CD4-positive, alpha-beta T cell (primary cell): Measurements from ENCODE around the gene ADGRE1. TPM values are rescaled to one million over a fixed set of nuclear protein-coding genes. Genes with fewer than 3 reads are reported as not detected.
A peak's percentile ranks its signal among the peaks of the same experiment; 100 is the strongest.

Experiments
- ATAC-seq: fragments of 200-7000 bp; cut with Tn5 transposase; one replicate; pipeline ENCODE4 v1.10.0; 2022; ENCODE audit warnings: mild to moderate bottlenecking; ENCODE audit not compliant: poor library complexity
- CTCF ChIA-PET: fragments of 350-600 bp; sonication (Branson Sonifier 250); formaldehyde crosslinking; loops from one replicate; lab custom pipeline; 2021; ENCODE audit warnings: antibody characterized with exemption, inconsistent platforms; lab: Charles Lee
- POLR2A ChIA-PET: fragments of 350-600 bp; sonication (Branson Sonifier 250); formaldehyde crosslinking; loops from one replicate; lab custom pipeline; 2021; ENCODE audit warnings: antibody characterized with exemption, inconsistent platforms; lab: Charles Lee
- DNase-seq, 14 experiments: peaks; one replicate each; pipeline ENCODE4 v3.0.0-alpha.2; 2013 to 2020; ENCODE audit warnings: mixed read lengths in 2 of 14
- H3K27ac ChIP-seq, 2 donors: one replicate each; pipeline versions ENCODE4 v1.5.1 to v1.7.0; 2013; ENCODE audit warnings: low read length in 2 of 2, low read depth in 1 of 2, mild to moderate bottlenecking in 1 of 2
- H3K27me3 ChIP-seq, 2 experiments: 1 replicate in 1 of 2; 2 replicates in 1 of 2; pipeline versions ENCODE4 v1.6.1 to v1.7.0; 2013; ENCODE audit warnings: low read length in 2 of 2, control low read depth in 1 of 2, mild to moderate bottlenecking in 1 of 2, moderate library complexity in 1 of 2; ENCODE audit not compliant: insufficient read depth in 2 of 2, control insufficient read depth in 1 of 2
- H3K36me3 ChIP-seq: one replicate; pipeline ENCODE4 v1.6.1; 2013; ENCODE audit warnings: low read length, control low read depth; ENCODE audit not compliant: insufficient read depth
- H3K4me1 ChIP-seq: one replicate; pipeline ENCODE4 v1.6.1; 2013; ENCODE audit warnings: low read length, control low read depth; ENCODE audit not compliant: insufficient read depth
- H3K4me3 ChIP-seq: one replicate; pipeline ENCODE4 v1.5.1; 2013; ENCODE audit warnings: mild to moderate bottlenecking, low read length, moderate library complexity
- H3K9me3 ChIP-seq, 2 experiments: 1 replicate in 1 of 2; 2 replicates in 1 of 2; pipeline versions ENCODE4 v1.6.1 to v1.7.0; 2013; ENCODE audit warnings: low read length in 2 of 2, mild to moderate bottlenecking in 2 of 2, control low read depth in 1 of 2, moderate library complexity in 1 of 2; ENCODE audit not compliant: control insufficient read depth in 1 of 2, insufficient read depth in 1 of 2
- H3K27ac Mint-ChIP-seq: one replicate; pipeline ENCODE4 v1.8.0; 2020; ENCODE audit warnings: mixed read lengths
- H3K27me3 Mint-ChIP-seq: one replicate; pipeline ENCODE4 v1.8.0; 2021; ENCODE audit warnings: mixed read lengths
- H3K36me3 Mint-ChIP-seq: one replicate; pipeline ENCODE4 v1.8.0; 2021; ENCODE audit warnings: low read depth, mixed read lengths
- H3K4me1 Mint-ChIP-seq: one replicate; pipeline ENCODE4 v1.8.0; 2021; ENCODE audit warnings: low read depth, mixed read lengths
- H3K4me3 Mint-ChIP-seq: one replicate; pipeline ENCODE4 v1.8.0; 2020; ENCODE audit warnings: mild to moderate bottlenecking, mixed read lengths
- H3K9me3 Mint-ChIP-seq: one replicate; pipeline ENCODE4 v1.8.0; 2020; ENCODE audit warnings: mixed read lengths
- CTCF ChIP-seq: fragments of 200-600 bp; IDR thresholded peaks from one replicate; pipeline ENCODE4 v1.8.0; 2022; ENCODE audit warnings: antibody characterized with exemption, mild to moderate bottlenecking
- intact Hi-C, 2 experiments: fragments of 100-400 bp; cut with DNase I in 1 of 2; cut with micrococcal nuclease in 1 of 2; formaldehyde crosslinking; loops; one replicate each; pipeline versions ENCODE4 v1.15.1 to v1.9.0; 2023 to 2025; cut with DNase I, micrococcal nuclease
- polyA plus RNA-seq, 2 donors: library from polyadenylated mRNA; unstranded; fragments of 120-200 nt; gene quantifications; one replicate each; pipeline ENCODE4 v1.2.1, GENCODE V29; 2013
- total RNA-seq, 174 experiments: library from RNA in 2 of 174; stranded (reverse) in 2 of 174; gene quantifications; one replicate each; pipeline ENCODE4 v1.2.3 and lab custom pipeline; 2021 to 2026

Gene ADGRE1
- total RNA-seq = 1 to 10 TPM; 5.4 to 6.0 TPM
- polyA plus RNA-seq (2013, experiment 1 of 2) = 7.6 TPM
- polyA plus RNA-seq (2013, experiment 2 of 2) = 7.4 TPM
- 1.3 to 30.8 (median 8.7) reads per million in 172 experiments for total RNA-seq (lab: John Stamatoyannopoulos, UW)

- TF ChIP-seq CTCF = no peak
- ATAC-seq = no peak
- POLR2A ChIA-PET = interaction anchor here (1.1 to 1.4 kb wide), 2 partner anchors 23 to 122 kb away, joined by 3 read pairs; no protein-coding TSS in a partner anchor
- peaks cover 22% of the 10 kb centered on the region for H3K36me3 Mint-ChIP-seq
- CTCF ChIA-PET = interaction anchor here (0.8 kb wide), 1 partner anchor 24 kb away, joined by 3 read pairs; no protein-coding TSS in a partner anchor
- H3K27ac ChIP-seq = no peak within 1 kb of the TSS
- H3K9me3 Mint-ChIP-seq = peaks cover 14% of the 10 kb centered on the region
- DNase-seq = peak in 4 of 14 experiments; percentile 14 to 46 (median 38)
- H3K36me3 ChIP-seq = no peaks in the 10 kb centered on the region
- intact Hi-C loops = no loop called here
- H3K27me3 ChIP-seq = no peaks in the 10 kb centered on the region
- H3K27ac Mint-ChIP-seq = peak within 1 kb of the TSS; percentile 73
- H3K9me3 ChIP-seq = peaks cover 0 to 5% of the 10 kb centered on the region in 2 experiments
- peak within 1 kb of the TSS; percentile 24 for H3K4me3 ChIP-seq
- H3K4me1 ChIP-seq = peaks cover 50% of the 10 kb centered on the region
- H3K4me1 Mint-ChIP-seq = peaks cover 58% of the 10 kb centered on the region
- H3K4me3 Mint-ChIP-seq = peak within 1 kb of the TSS; percentile 76
- H3K27me3 Mint-ChIP-seq = no peaks in the 10 kb centered on the region
Measured at GRCh38 chr19:6887316-6887715, at the start of gene ADGRE1. Gene ADGRE1, plus strand, starts transcription at chr19:6887579. Its CDS starts 30 bp downstream, at chr19:6887609.

- peaks cover 66% of the 10 kb centered on the region for H3K36me3 ChIP-seq
- ChIA-PET CTCF (no interaction called here), POLR2A (no interaction called here)
- H3K4me3 ChIP-seq = no peak overlapping the region
- intact Hi-C loops = no loop called here
- peaks cover 14% of the 10 kb centered on the region for H3K4me1 Mint-ChIP-seq
- DNase-seq (no peak), ATAC-seq (no peak)
- no peaks in the 10 kb centered on the region for H3K9me3 ChIP-seq
- H3K4me3 Mint-ChIP-seq = no peak overlapping the region
- H3K27ac Mint-ChIP-seq = peak overlapping the region; percentile 59
- no peaks in the 10 kb centered on the region for H3K27me3 ChIP-seq
- no peak overlapping the region for H3K27ac ChIP-seq
- peaks cover 73% of the 10 kb centered on the region for H3K36me3 Mint-ChIP-seq
- no peak for TF ChIP-seq CTCF
- no peaks in the 10 kb centered on the region for H3K27me3 Mint-ChIP-seq
- H3K9me3 Mint-ChIP-seq = no peaks in the 10 kb centered on the region
- H3K4me1 ChIP-seq = no peaks in the 10 kb centered on the region
Measured at GRCh38 chr19:6838062-6838655, 49.2 kb upstream of the ADGRE1 start.

GRCh38 chr19:6842871-6843607 is 44.3 kb upstream of the ADGRE1 start:
- Mint-ChIP-seq H3K4me3 (no peak overlapping the region), H3K36me3 (peaks cover 58% of the 10 kb centered on the region), H3K27ac (peak overlapping the region; percentile 29), H3K27me3 (no peaks in the 10 kb centered on the region), H3K9me3 (no peaks in the 10 kb centered on the region), H3K4me1 (peaks cover 7% of the 10 kb centered on the region)
- no peak for DNase-seq
- Histone ChIP-seq H3K27ac (no peak overlapping the region), H3K9me3 (no peaks in the 10 kb centered on the region), H3K4me1 (no peaks in the 10 kb centered on the region), H3K36me3 (peaks cover 49% of the 10 kb centered on the region), H3K27me3 (no peaks in the 10 kb centered on the region), H3K4me3 (no peak overlapping the region)
- intact Hi-C loops = no loop called here
- ChIA-PET POLR2A (interaction anchor here (1.0 kb wide), 1 partner anchor 105 kb away, joined by 4 read pairs; no protein-coding TSS in a partner anchor), CTCF (interaction anchor here (1.2 kb wide), 1 partner anchor 20 kb away, joined by 3 read pairs; no protein-coding TSS in a partner anchor)
- no peak for ATAC-seq
- no peak for TF ChIP-seq CTCF
